HCT116 (cell line): ENCODE measurements around the gene KAT6B.

ENCODE experiments used
- CTCF ChIP-seq, 3 experiments: fragments of 200-600 bp in 1 of 3; sonication (generic) in 1 of 3; IDR thresholded peaks in 2 of 3; conservative IDR thresholded peaks in 1 of 3; 2 replicates each; pipeline ENCODE4 v1.5.1; 2012 to 2017; ENCODE audit warnings: low read depth in 2 of 3, low read length in 2 of 3, antibody characterized with exemption in 1 of 3, borderline replicate concordance in 1 of 3, control low read depth in 1 of 3, mild to moderate bottlenecking in 1 of 3, mixed read lengths in 1 of 3, mixed run types in 1 of 3, moderate library complexity in 1 of 3; ENCODE audit not compliant: insufficient read depth in 1 of 3
- EZH2 ChIP-seq: fragments of 200-600 bp; sonication (generic); IDR thresholded peaks from 2 replicates; pipeline ENCODE4 v1.6.1; 2017; ENCODE audit warnings: antibody characterized with exemption, mixed run types
- ZNF274 ChIP-seq: fragments of 200-500 bp; sonication (Bioruptor generic); IDR thresholded peaks from 2 replicates; pipeline ENCODE4 v1.6.1; 2014; ENCODE audit warnings: mild to moderate bottlenecking, low read depth, low read length, inconsistent platforms

- no peak for TF ChIP-seq EZH2
- TF ChIP-seq ZNF274, result no peak
- TF ChIP-seq CTCF (IDR thresholded peaks at IDR 0.05 in 2 of 3, conservative IDR thresholded peaks at IDR 0.05 in 1 of 3; ENCODE audit: borderline replicate concordance in 1 of 3, insufficient read depth in 1 of 3, low read depth in 2 of 3, low read length in 2 of 3), result no peak
These were observed 15.0 kb downstream of the KAT6B start for GRCh38 chr10:74841265-74841973.
